ENCODE results near the gene RTEL1. TPM values are rescaled to one million over a fixed set of nuclear protein-coding genes. Genes with fewer than 3 reads are reported as not detected.

Gene RTEL1
- polyA plus RNA-seq, 1 donor from 2014 or later: 29.2 TPM

DNA sequence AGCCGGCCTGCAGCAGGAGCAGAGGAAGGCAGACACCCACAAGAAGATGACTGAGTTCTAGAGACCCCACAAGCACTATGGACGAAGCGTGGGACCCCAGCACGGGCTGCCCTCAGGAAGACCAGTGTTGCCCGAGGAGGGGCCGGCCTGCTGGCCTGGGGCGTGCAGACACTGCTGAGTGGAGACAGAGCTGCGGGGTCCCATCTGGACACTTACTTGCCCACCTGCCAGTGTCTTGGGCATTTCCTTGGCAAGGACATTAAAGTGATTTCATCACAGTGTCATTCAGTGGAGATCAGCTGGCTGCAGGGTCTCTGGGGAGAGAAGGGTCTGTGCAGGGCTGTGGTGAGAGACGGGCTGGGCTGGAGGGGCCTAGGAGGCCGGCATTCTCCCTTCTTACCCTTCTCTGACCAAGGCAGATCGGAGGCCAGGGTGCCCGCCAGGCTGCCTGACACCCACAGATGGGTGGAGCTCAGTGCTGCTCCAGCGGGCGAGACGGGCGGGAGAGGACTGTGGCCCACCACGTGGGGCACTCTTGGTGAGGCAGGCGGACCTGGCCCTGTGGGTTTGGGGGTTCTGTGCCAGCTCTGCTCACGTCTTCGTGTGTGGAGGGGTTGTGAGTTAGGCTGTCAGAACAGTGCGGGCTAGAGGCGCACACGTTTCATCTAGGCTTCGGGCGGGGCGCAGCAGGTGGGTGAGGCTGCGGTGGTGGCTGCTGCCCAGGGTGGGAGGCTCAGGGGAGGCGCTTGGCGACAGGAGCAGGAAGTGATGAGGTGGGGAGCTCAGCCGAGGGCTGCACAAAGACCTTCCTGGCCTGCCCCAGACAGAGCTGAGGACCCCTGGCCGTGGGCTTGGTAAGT is 78.0 kb downstream of the RTEL1 start, which contains the start of gene LIME1:
Gene LIME1 (plus strand): TSS at position 806 of the 860 bp plus-strand sequence. CDS start 886 bp downstream, outside the sequence.
- Histone ChIP-seq H3K4me2 (ENCODE audit: low read length) (no peak within 1 kb of the TSS), H3K9ac (ENCODE audit: low read length) (no peak within 1 kb of the TSS)

DNA sequence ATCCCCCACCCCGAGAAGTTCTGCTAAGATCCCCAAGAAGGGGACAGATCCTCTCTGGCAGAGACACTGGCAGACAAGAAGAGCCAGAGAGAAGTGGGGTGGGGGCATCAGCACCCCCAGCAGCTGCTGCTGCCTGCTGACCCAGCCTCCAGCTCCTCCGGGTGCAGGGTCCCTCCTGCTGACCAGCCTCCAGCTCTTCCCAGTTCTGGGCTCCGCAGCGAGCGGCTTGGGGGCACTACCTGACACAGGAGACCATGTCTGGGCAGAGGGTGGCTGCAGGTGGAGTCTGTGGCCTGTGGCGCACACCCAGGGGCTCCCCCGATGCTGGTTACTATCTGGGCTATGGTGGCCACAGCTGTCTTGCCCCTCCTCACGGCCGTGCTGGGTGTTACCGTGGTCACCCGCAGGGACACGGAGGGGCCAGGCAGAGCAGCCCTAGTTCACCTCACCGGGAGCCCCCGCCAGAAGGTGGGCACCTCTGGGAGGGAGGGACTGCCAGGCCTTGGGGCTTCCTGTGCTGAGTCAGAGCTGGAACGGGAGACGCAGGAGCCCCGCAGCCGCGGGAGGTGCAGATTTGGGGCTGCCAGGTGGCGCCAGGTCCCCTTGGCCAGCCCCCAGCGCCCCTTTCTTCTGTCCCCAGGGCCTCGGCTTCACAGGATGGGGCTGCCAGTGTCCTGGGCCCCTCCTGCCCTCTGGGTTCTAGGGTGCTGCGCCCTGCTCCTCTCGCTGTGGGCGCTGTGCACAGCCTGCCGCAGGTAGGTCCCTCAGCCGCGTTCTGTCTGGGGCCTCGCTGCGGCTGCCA is 79.0 kb downstream of the RTEL1 start:
- H4K20me1 ChIP-seq (ENCODE audit: insufficient read depth): no peaks in the 10 kb centered on the region
- H3K27ac ChIP-seq (ENCODE audit: low read length): no peak overlapping the region
- H3K4me2 ChIP-seq (ENCODE audit: low read length): no peak overlapping the region
- H3K9me3 ChIP-seq (ENCODE audit: low read length): no peaks in the 10 kb centered on the region
- H3F3A ChIP-seq (ENCODE audit: insufficient read depth, low read length, poor library complexity, severe bottlenecking): no peaks in the 10 kb centered on the region
- H3K9me2 ChIP-seq (ENCODE audit: insufficient read depth, low read length): no peaks in the 10 kb centered on the region
- no peak overlapping the region for H2AFZ ChIP-seq (ENCODE audit: low read depth, low read length)
- H3K79me2 ChIP-seq (replicated peaks; ENCODE audit: insufficient read depth, low read length): no peaks in the 10 kb centered on the region
- no peak overlapping the region for H3K9ac ChIP-seq (ENCODE audit: low read length)
- H3K36me3 ChIP-seq (ENCODE audit: insufficient read depth, low read length): no peaks in the 10 kb centered on the region
- no peaks in the 10 kb centered on the region for H3K27me3 ChIP-seq (ENCODE audit: insufficient read depth, low read depth, low read length)
- no peak overlapping the region for H3K4me3 ChIP-seq (ENCODE audit: low read length)
- TF ChIP-seq SMC3 (conservative IDR thresholded peaks at IDR 0.05; ENCODE audit: poor library complexity): no peak
- TF ChIP-seq MXI1 (conservative IDR thresholded peaks at IDR 0.05; ENCODE audit: poor library complexity, severe bottlenecking): no peak
- TF ChIP-seq, protein P1, sequence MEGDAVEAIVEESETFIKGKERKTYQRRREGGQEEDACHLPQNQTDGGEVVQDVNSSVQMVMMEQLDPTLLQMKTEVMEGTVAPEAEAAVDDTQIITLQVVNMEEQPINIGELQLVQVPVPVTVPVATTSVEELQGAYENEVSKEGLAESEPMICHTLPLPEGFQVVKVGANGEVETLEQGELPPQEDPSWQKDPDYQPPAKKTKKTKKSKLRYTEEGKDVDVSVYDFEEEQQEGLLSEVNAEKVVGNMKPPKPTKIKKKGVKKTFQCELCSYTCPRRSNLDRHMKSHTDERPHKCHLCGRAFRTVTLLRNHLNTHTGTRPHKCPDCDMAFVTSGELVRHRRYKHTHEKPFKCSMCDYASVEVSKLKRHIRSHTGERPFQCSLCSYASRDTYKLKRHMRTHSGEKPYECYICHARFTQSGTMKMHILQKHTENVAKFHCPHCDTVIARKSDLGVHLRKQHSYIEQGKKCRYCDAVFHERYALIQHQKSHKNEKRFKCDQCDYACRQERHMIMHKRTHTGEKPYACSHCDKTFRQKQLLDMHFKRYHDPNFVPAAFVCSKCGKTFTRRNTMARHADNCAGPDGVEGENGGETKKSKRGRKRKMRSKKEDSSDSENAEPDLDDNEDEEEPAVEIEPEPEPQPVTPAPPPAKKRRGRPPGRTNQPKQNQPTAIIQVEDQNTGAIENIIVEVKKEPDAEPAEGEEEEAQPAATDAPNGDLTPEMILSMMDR (IDR thresholded peaks at IDR 0.05; ENCODE audit: poor library complexity, severe bottlenecking): no peak
- no peak for TF ChIP-seq EP300 (conservative IDR thresholded peaks at IDR 0.05; ENCODE audit: poor library complexity, severe bottlenecking)
- no peak for TF ChIP-seq EZH2 (IDR thresholded peaks at IDR 0.05; ENCODE audit: borderline replicate concordance, insufficient read depth, low read length, poor library complexity, severe bottlenecking)
- TF ChIP-seq POLR2AphosphoS5 (IDR thresholded peaks at IDR 0.05): no peak
- TF ChIP-seq RAD21 (conservative IDR thresholded peaks at IDR 0.05): no peak

More for the DNA sequence above, 78.0 kb downstream of the RTEL1 start, which contains the start of gene LIME1:
- Histone ChIP-seq H3K36me3 (ENCODE audit: insufficient read depth, low read length) (no peaks in the 10 kb centered on the region), H3F3A (ENCODE audit: insufficient read depth, low read length, poor library complexity, severe bottlenecking) (no peaks in the 10 kb centered on the region), H4K20me1 (ENCODE audit: insufficient read depth) (no peaks in the 10 kb centered on the region), H3K27me3 (ENCODE audit: insufficient read depth, low read depth, low read length) (no peaks in the 10 kb centered on the region), H3K4me3 (ENCODE audit: low read length) (no peak within 1 kb of the TSS), H3K9me2 (ENCODE audit: insufficient read depth, low read length) (no peaks in the 10 kb centered on the region), H3K9me3 (ENCODE audit: low read length) (no peaks in the 10 kb centered on the region), H3K79me2 (replicated peaks; ENCODE audit: insufficient read depth, low read length) (no peaks in the 10 kb centered on the region), H3K27ac (ENCODE audit: low read length) (no peak within 1 kb of the TSS), H2AFZ (ENCODE audit: low read depth, low read length) (no peak within 1 kb of the TSS)
- TF ChIP-seq, protein P2, sequence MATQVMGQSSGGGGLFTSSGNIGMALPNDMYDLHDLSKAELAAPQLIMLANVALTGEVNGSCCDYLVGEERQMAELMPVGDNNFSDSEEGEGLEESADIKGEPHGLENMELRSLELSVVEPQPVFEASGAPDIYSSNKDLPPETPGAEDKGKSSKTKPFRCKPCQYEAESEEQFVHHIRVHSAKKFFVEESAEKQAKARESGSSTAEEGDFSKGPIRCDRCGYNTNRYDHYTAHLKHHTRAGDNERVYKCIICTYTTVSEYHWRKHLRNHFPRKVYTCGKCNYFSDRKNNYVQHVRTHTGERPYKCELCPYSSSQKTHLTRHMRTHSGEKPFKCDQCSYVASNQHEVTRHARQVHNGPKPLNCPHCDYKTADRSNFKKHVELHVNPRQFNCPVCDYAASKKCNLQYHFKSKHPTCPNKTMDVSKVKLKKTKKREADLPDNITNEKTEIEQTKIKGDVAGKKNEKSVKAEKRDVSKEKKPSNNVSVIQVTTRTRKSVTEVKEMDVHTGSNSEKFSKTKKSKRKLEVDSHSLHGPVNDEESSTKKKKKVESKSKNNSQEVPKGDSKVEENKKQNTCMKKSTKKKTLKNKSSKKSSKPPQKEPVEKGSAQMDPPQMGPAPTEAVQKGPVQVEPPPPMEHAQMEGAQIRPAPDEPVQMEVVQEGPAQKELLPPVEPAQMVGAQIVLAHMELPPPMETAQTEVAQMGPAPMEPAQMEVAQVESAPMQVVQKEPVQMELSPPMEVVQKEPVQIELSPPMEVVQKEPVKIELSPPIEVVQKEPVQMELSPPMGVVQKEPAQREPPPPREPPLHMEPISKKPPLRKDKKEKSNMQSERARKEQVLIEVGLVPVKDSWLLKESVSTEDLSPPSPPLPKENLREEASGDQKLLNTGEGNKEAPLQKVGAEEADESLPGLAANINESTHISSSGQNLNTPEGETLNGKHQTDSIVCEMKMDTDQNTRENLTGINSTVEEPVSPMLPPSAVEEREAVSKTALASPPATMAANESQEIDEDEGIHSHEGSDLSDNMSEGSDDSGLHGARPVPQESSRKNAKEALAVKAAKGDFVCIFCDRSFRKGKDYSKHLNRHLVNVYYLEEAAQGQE (IDR thresholded peaks at IDR 0.05; ENCODE audit: borderline replicate concordance): no peak
- TF ChIP-seq SMC3 (conservative IDR thresholded peaks at IDR 0.05; ENCODE audit: poor library complexity) (no peak), RAD21 (conservative IDR thresholded peaks at IDR 0.05) (no peak), EP300 (conservative IDR thresholded peaks at IDR 0.05; ENCODE audit: poor library complexity, severe bottlenecking) (no peak), TAF1 (IDR thresholded peaks at IDR 0.05; ENCODE audit: low read depth) (no peak), EZH2 (IDR thresholded peaks at IDR 0.05; ENCODE audit: borderline replicate concordance, insufficient read depth, low read length, poor library complexity, severe bottlenecking) (no peak), MXI1 (conservative IDR thresholded peaks at IDR 0.05; ENCODE audit: poor library complexity, severe bottlenecking) (no peak), POLR2AphosphoS5 (IDR thresholded peaks at IDR 0.05) (no peak)
- TF ChIP-seq, protein P1 (IDR thresholded peaks at IDR 0.05; ENCODE audit: poor library complexity, severe bottlenecking): no peak
